Measurements from ENCODE around the gene OLFML2A. TPM values are rescaled to one million over a fixed set of nuclear protein-coding genes. Genes with fewer than 3 reads are reported as not detected.
"Not testable (repeated sequence)": the region's sequence is repeated elsewhere in the genome, so short reads cannot be mapped to it uniquely, and the experiment has no call there.

OLFML2A gene
- polyA plus RNA-seq, 1 donor from 2014 or later: 0.20 TPM

- Mint-ChIP-seq H3K9me3 (no peaks in the 10 kb centered on the region), H3K4me1 (peaks cover 22 to 31% (median 28%) of the 10 kb centered on the region in 3 donors), H3K27me3 (peaks cover 53% of the 10 kb centered on the region), H3K4me3 (peak overlapping the region in 1 of 4 donors; percentile 25), H3K27ac (no peak overlapping the region), H3K36me3 (no peaks in the 10 kb centered on the region)
Measured at GRCh38 chr9:124767821-124768220, 9.1 kb upstream of the OLFML2A start.

DNA sequence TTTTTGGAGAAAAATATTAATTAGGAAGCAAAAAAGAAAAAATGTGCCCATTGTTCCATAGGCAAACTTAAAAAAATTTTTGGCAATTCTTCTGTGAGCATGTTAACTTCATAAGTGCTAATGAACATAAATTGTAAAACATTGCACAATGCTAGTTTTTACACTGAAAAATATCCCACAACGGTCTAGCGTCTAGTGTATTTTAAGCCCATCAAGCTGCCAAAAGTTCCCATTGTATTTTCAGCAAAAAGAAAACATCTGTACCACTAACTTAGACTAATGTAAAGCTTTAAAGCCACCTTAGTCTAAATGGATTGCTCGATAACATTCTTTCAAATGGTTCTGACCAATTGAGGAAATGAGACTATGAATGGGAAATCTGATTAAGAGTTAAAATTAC, 8.6 kb upstream of the OLFML2A start:
- Mint-ChIP-seq H3K27me3 (peaks cover 52% of the 10 kb centered on the region), H3K27ac (peak overlapping the region in 1 of 3 donors; percentile 55), H3K4me1 (peaks cover 22 to 31% (median 28%) of the 10 kb centered on the region in 3 donors), H3K9me3 (no peaks in the 10 kb centered on the region), H3K36me3 (no peaks in the 10 kb centered on the region), H3K4me3 (peak overlapping the region in 1 of 4 donors; percentile 74)

DNA sequence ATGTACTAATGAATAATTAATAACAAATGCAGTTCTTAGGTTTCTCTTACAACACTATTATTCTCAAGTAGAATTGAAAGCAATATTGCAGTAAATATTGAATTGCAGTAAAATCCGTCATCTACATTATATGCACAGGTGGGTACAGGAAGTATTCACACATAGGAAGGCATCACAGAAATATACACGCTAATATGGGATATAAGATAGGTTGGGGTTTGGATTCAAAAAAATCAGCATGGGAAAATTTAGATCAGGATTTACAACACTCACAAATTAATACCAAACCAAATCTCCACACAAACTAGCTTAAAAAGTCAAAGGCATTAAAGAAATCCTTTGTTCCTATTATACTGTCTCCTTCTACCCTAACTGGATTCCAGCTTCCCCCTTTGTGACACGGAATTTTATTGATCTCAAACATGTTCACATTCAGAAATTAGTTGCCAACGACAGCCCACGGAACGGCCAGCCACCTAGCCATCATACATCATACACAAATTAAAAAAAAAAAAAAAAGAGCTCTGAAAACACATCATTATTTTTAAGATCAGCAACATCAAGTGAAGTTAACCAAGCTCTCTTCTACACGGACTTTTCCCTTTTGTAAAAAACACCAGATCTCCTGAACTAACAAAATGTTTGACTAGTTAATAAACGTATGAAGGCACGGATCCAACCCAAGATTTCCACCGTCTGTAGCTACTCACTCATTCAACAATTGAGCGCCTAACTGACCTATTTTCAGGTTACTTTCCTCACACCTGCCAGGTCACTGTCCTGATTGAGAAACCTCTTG, 8.0 kb upstream of the OLFML2A start:
- H3K27me3 Mint-ChIP-seq: peaks cover 51% of the 10 kb centered on the region
- H3K27ac Mint-ChIP-seq: peak overlapping the region in 1 of 3 donors; percentile 55
- peaks cover 22 to 31% (median 28%) of the 10 kb centered on the region in 3 donors for H3K4me1 Mint-ChIP-seq
- peak overlapping the region; percentile 74 to 95 (median 90) for H3K4me3 Mint-ChIP-seq
- no peaks in the 10 kb centered on the region for H3K9me3 Mint-ChIP-seq
- H3K36me3 Mint-ChIP-seq: no peaks in the 10 kb centered on the region

- H3K27me3 Mint-ChIP-seq: peaks cover 52% of the 10 kb centered on the region
- peak overlapping the region; percentile 74 to 95 (median 90) for H3K4me3 Mint-ChIP-seq
- no peaks in the 10 kb centered on the region for H3K9me3 Mint-ChIP-seq
- H3K36me3 Mint-ChIP-seq: no peaks in the 10 kb centered on the region
- H3K4me1 Mint-ChIP-seq: peaks cover 26 to 32% (median 29%) of the 10 kb centered on the region in 3 donors
- peak overlapping the region; percentile 55 to 92 (median 80) for H3K27ac Mint-ChIP-seq
Measured at GRCh38 chr9:124769549-124770358, 7.2 kb upstream of the OLFML2A start.

- Mint-ChIP-seq H3K4me3 (peak overlapping the region; percentile 74 to 95 (median 90)), H3K27me3 (peaks cover 47% of the 10 kb centered on the region), H3K27ac (peak overlapping the region; percentile 55 to 92 (median 80)), H3K36me3 (no peaks in the 10 kb centered on the region), H3K4me1 (peaks cover 26 to 28% (median 26%) of the 10 kb centered on the region in 3 donors), H3K9me3 (no peaks in the 10 kb centered on the region)
Measured at GRCh38 chr9:124770359-124771020, 6.4 kb upstream of the OLFML2A start.

DNA sequence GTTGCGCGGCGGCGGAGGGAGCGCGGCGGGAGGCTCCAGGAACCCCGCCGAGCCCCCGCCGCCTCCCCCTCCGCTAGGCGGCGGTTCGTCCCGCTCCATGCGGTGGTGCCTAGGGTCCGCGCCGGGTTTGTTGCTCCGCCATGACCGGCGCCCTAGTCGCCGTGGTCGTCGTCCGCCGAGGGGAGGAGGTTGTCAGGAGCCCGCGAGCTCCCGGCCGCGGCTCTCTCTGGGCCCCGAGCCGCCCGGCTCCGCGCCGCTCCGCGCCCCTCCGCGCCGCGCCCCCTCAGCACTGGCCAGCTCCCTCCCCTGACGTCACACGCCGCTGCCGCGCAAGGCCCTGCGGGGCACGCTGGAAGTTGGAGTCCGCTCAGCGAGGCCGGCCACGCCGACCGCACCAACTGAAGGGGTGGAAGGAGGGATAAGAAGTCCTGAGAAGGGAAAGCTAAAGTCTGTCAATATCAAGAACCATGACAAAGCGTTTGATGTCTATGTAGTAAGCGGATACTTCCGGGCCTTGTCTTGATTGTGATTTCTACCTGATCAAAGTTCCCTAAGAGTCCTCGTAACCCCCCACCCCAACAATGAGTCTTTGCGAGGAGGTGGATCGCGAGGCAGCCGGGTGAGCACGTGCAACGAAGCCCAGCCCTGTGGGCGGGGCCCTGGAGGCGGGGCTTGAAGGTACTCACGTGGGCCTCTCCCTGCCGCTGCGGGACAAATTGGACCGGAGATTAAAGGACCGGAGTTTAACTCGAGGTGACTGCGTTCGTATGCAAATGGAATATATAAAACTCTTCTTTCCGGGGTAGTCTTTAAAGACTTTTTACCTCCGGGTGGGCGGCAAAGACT, 5.7 kb upstream of the OLFML2A start, which contains the start of gene NR6A1:
NR6A1 (minus strand) TSS at position 291 of the 846 bp plus-strand sequence.
- no peaks in the 10 kb centered on the region for H3K36me3 Mint-ChIP-seq
- H3K4me1 Mint-ChIP-seq: peaks cover 26 to 31% (median 28%) of the 10 kb centered on the region in 3 donors
- H3K27me3 Mint-ChIP-seq: peaks cover 45% of the 10 kb centered on the region
- H3K9me3 Mint-ChIP-seq: no peaks in the 10 kb centered on the region
- H3K27ac Mint-ChIP-seq: peak within 1 kb of the TSS; percentile 87 to 96 (median 92)
- H3K4me3 Mint-ChIP-seq: peak within 1 kb of the TSS; percentile 87 to 98 (median 95)

GRCh38 chr9:124771867-124772679, 4.9 kb upstream of the OLFML2A start:
- no peaks in the 10 kb centered on the region for H3K9me3 Mint-ChIP-seq
- H3K4me1 Mint-ChIP-seq: peaks cover 26 to 36% (median 28%) of the 10 kb centered on the region in 3 donors
- H3K4me3 Mint-ChIP-seq: peak overlapping the region; percentile 87 to 98 (median 94)
- H3K27me3 Mint-ChIP-seq: peaks cover 37% of the 10 kb centered on the region
- H3K27ac Mint-ChIP-seq: peak overlapping the region; percentile 77 to 96 (median 87)
- H3K36me3 Mint-ChIP-seq: no peaks in the 10 kb centered on the region

DNA sequence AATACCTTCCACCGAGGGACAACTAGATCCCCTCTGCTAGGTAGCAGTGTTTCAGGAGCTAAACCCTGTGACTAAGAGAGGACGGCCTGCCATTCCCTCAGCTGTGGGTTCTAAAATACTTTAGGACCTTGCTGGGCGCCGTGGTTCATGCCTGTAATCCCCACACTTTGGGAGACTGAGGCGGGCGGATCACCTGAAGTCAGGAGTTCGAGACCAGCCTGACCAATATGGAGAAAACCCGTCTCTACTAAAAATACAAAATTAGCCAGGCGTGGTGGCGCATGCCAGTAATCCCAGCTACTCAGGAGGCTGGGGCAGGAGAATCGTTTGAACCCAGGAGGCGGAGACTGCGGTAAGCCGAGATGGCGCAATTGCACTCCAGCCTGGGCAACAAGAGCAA, 4.1 kb upstream of the OLFML2A start:
- H3K9me3 Mint-ChIP-seq, H3K36me3 Mint-ChIP-seq: not testable (repeated sequence)
- H3K4me1 Mint-ChIP-seq: peaks cover 26 to 36% (median 28%) of the 10 kb centered on the region in 3 donors
- peaks cover 32% of the 10 kb centered on the region for H3K27me3 Mint-ChIP-seq
- peak overlapping the region in 3 of 4 donors; percentile 64 to 95 (median 87) for H3K4me3 Mint-ChIP-seq
- peak overlapping the region in 1 of 3 donors; percentile 87 for H3K27ac Mint-ChIP-seq

- H3K36me3 Mint-ChIP-seq: no peaks in the 10 kb centered on the region
- peaks cover 26 to 36% (median 27%) of the 10 kb centered on the region in 3 donors for H3K4me1 Mint-ChIP-seq
- H3K27me3 Mint-ChIP-seq: peaks cover 26% of the 10 kb centered on the region
- H3K27ac Mint-ChIP-seq: peak overlapping the region in 1 of 3 donors; percentile 21
- no peaks in the 10 kb centered on the region for H3K9me3 Mint-ChIP-seq
- peak overlapping the region in 1 of 4 donors; percentile 62 for H3K4me3 Mint-ChIP-seq
Measured at GRCh38 chr9:124773473-124774128, 3.3 kb upstream of the OLFML2A start.

DNA sequence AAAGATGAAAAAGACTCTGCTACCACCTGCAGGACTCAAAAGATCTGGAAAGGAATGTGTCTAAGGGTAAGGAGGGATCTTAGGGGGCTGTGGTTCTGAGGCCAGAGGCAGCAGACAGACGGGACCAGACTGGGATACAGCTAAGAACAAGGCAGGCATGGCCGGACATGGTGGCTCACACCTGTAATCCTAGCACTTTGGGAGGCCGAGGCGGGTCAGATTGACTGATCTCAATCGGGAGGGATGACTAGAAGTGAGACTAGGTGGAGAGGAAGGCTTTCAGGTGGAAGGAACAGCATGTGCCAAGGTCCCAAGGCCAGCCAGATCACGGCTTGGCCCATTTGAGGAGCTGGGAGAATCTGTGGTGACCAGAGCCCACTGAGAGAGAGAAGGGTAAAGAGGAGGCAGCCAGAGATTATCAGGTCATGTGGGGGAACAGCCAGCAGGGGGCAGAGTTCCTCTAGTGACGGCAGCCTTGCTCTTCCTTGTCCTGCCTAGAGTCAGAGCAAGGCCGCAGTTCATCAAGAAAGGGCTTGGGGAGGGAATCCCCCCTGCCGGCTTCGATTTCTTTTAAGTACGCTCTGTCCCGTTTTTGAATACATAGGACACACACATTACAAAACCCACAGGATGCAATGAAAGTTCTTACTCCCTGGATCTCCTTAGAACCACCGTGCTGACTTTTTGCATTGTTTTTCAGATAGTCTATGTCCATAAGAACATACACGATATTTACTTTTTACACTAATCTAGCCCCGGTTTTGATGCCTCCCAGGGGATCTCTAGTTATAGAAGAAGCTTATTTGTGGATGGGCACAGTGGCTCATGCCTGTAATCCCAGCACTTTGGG, 2.6 kb upstream of the OLFML2A start:
- no peaks in the 10 kb centered on the region for H3K36me3 Mint-ChIP-seq
- H3K27me3 Mint-ChIP-seq: peaks cover 19% of the 10 kb centered on the region
- H3K4me3 Mint-ChIP-seq: peak overlapping the region in 3 of 4 donors; percentile 34 to 89 (median 74)
- H3K4me1 Mint-ChIP-seq: peaks cover 19 to 33% (median 23%) of the 10 kb centered on the region in 3 donors
- H3K9me3 Mint-ChIP-seq: no peaks in the 10 kb centered on the region
- peak overlapping the region in 2 of 3 donors; percentile 21 to 81 for H3K27ac Mint-ChIP-seq

DNA sequence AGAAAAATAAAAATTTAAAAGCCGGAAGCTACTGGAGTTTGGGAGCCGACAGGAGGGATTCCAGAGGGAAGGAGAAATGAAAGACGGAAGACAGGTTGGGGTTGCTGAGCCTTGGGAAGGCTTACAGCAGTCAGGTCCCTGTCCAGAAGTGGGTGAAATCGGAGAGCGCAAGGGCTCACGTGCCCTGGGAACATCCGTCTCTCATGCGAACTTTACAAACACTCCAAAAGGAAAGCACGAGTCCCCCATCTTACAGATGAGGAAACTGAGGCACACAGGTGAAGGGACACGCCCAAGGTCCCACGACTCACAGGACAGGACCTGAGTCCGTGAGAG, 347 bp upstream of the OLFML2A start:
- Mint-ChIP-seq H3K4me3 (peak overlapping the region in 3 of 4 donors; percentile 77 to 84 (median 79)), H3K27me3 (peaks cover 11% of the 10 kb centered on the region), H3K4me1 (peaks cover 6 to 22% (median 11%) of the 10 kb centered on the region in 3 donors), H3K9me3 (no peaks in the 10 kb centered on the region), H3K36me3 (no peaks in the 10 kb centered on the region), H3K27ac (peak overlapping the region in 1 of 3 donors; percentile 80)
